Activated CD8-positive, alpha-beta T cell treated with anti-CD3 and anti-CD28 coated beads for 36 hours (primary cell): ENCODE measurements around the gene BARD1. TPM values are rescaled to one million over a fixed set of nuclear protein-coding genes. Genes with fewer than 3 reads are reported as not detected.

Experiments used
- ATAC-seq: fragments of 200-7000 bp; cut with Tn5 transposase; one replicate; pipeline ENCODE4 v1.10.0; 2021; ENCODE audit warnings: mild to moderate bottlenecking, moderate library complexity
- CTCF ChIA-PET: fragments of 350-600 bp; sonication (Branson Sonifier 250); formaldehyde crosslinking; loops from one replicate; lab custom pipeline; 2021; ENCODE audit warnings: antibody characterized with exemption; lab: Charles Lee
- POLR2A ChIA-PET: fragments of 350-600 bp; sonication (Branson Sonifier 250); formaldehyde crosslinking; loops from one replicate; lab custom pipeline; 2021; ENCODE audit warnings: antibody characterized with exemption; lab: Charles Lee
- DNase-seq: peaks from one replicate; pipeline ENCODE4 v3.0.0-alpha.2; 2020
- H3K27ac Mint-ChIP-seq: one replicate; pipeline ENCODE4 v1.8.0; 2021; ENCODE audit warnings: mild to moderate bottlenecking, mixed read lengths
- H3K27me3 Mint-ChIP-seq: one replicate; pipeline ENCODE4 v1.8.0; 2021; ENCODE audit warnings: mixed read lengths
- H3K36me3 Mint-ChIP-seq: one replicate; pipeline ENCODE4 v1.8.0; 2021; ENCODE audit warnings: low read depth, mixed read lengths
- H3K4me1 Mint-ChIP-seq: one replicate; pipeline ENCODE4 v1.8.0; 2021; ENCODE audit warnings: low read depth, mixed read lengths
- H3K4me3 Mint-ChIP-seq: one replicate; pipeline ENCODE4 v1.8.0; 2021; ENCODE audit warnings: mild to moderate bottlenecking, moderate library complexity, mixed read lengths
- H3K9me3 Mint-ChIP-seq: one replicate; pipeline ENCODE4 v1.8.0; 2021; ENCODE audit warnings: mixed read lengths
- CTCF ChIP-seq: fragments of 200-600 bp; IDR thresholded peaks from one replicate; pipeline ENCODE4 v1.8.0; 2022; ENCODE audit warnings: antibody characterized with exemption, mild to moderate bottlenecking
- intact Hi-C: fragments of 100-400 bp; cut with micrococcal nuclease; formaldehyde crosslinking; loops from one replicate; pipeline ENCODE4 v1.10.0; 2022
- total RNA-seq, 2 experiments: library from RNA; stranded (reverse); gene quantifications; one replicate each; pipeline ENCODE4 v1.2.3, GENCODE V29; 2021

BARD1 gene
- total RNA-seq = 10 to 100 TPM; 28.1 to 33.3 TPM

- Mint-ChIP-seq H3K36me3 (peaks cover 18% of the 10 kb centered on the region), H3K4me1 (peaks cover 30% of the 10 kb centered on the region), H3K27ac (peak within 1 kb of the TSS; percentile 99), H3K4me3 (peak within 1 kb of the TSS; percentile 99), H3K9me3 (no peaks in the 10 kb centered on the region), H3K27me3 (no peaks in the 10 kb centered on the region)
- CTCF ChIA-PET = no interaction called here
- ATAC-seq (peak; percentile 26), DNase-seq (peak; percentile 76)
- no peak for TF ChIP-seq CTCF
- intact Hi-C loops = loop anchor here (5.0 kb wide), 1 partner anchor 503 kb away; the partner anchor contains the start of gene ATIC
- POLR2A ChIA-PET = interaction anchor here (1.0 to 2.5 kb wide), 3 partner anchors 9 to 502 kb away, joined by 3 to 10 read pairs (median 7); partner anchors contain the start of gene ATIC
Observed at GRCh38 chr2:214808981-214809750, at the start of gene BARD1. TSS of gene BARD1 (minus strand) at chr2:214809683. CDS start at chr2:214809569, 114 bp downstream.

GRCh38 chr2:214856137-214856536 lies 46.7 kb upstream of the BARD1 start:
- ATAC-seq = no peak

GRCh38 chr2:214853906-214854305 lies 44.4 kb upstream of the BARD1 start:
- Mint-ChIP-seq H3K27ac (no peak overlapping the region), H3K36me3 (no peaks in the 10 kb centered on the region), H3K9me3 (no peaks in the 10 kb centered on the region), H3K4me1 (no peaks in the 10 kb centered on the region), H3K4me3 (no peak overlapping the region), H3K27me3 (no peaks in the 10 kb centered on the region)
- POLR2A ChIA-PET = no interaction called here
- DNase-seq (no peak), ATAC-seq (no peak)
- intact Hi-C loops = no loop called here
- CTCF ChIA-PET = no interaction called here
- no peak for TF ChIP-seq CTCF

More at GRCh38 chr2:214856137-214856536, 46.7 kb upstream of the BARD1 start:
- no peaks in the 10 kb centered on the region for H3K9me3 Mint-ChIP-seq
- intact Hi-C loops = no loop called here
- ChIA-PET CTCF (no interaction called here), POLR2A (no interaction called here)
- TF ChIP-seq CTCF = no peak
- H3K4me3 Mint-ChIP-seq = no peak overlapping the region
- H3K27me3 Mint-ChIP-seq = no peaks in the 10 kb centered on the region
- H3K4me1 Mint-ChIP-seq = no peaks in the 10 kb centered on the region
- H3K27ac Mint-ChIP-seq = no peak overlapping the region
- H3K36me3 Mint-ChIP-seq = no peaks in the 10 kb centered on the region
- no peak for DNase-seq

- CTCF ChIA-PET = no interaction called here
- H3K4me1 Mint-ChIP-seq = no peaks in the 10 kb centered on the region
- no peaks in the 10 kb centered on the region for H3K36me3 Mint-ChIP-seq
- no peak overlapping the region for H3K27ac Mint-ChIP-seq
- intact Hi-C loops = no loop called here
- H3K9me3 Mint-ChIP-seq = no peaks in the 10 kb centered on the region
- no peaks in the 10 kb centered on the region for H3K27me3 Mint-ChIP-seq
- no peak for DNase-seq
- TF ChIP-seq CTCF = no peak
- POLR2A ChIA-PET = no interaction called here
- no peak for ATAC-seq
- H3K4me3 Mint-ChIP-seq = no peak overlapping the region
Observed at GRCh38 chr2:214843823-214844222, 34.3 kb upstream of the BARD1 start.

GRCh38 chr2:214839464-214839863 lies 30.0 kb upstream of the BARD1 start:
- intact Hi-C loops = no loop called here
- ATAC-seq (no peak), DNase-seq (no peak)
- no peaks in the 10 kb centered on the region for H3K27me3 Mint-ChIP-seq
- POLR2A ChIA-PET = no interaction called here
- CTCF ChIA-PET = no interaction called here
- no peak for TF ChIP-seq CTCF
- no peaks in the 10 kb centered on the region for H3K9me3 Mint-ChIP-seq
- H3K36me3 Mint-ChIP-seq = no peaks in the 10 kb centered on the region
- no peak overlapping the region for H3K4me3 Mint-ChIP-seq
- H3K27ac Mint-ChIP-seq = no peak overlapping the region
- H3K4me1 Mint-ChIP-seq = no peaks in the 10 kb centered on the region
